T-helper 1 cell treated with Interleukin-12 subunit alpha and Interleukin-12 subunit beta and Interleukin-4 antibody, amounts not matched to agents 30 ng/mL and 1 ng/mL, for 36 hours (primary cell): ENCODE results near the gene DGKA. TPM values are rescaled to one million over a fixed set of nuclear protein-coding genes. Genes with fewer than 3 reads are reported as not detected.
"Not testable (repeated sequence)": the region's sequence is repeated elsewhere in the genome, so short reads cannot be mapped to it uniquely, and the experiment has no call there.

Source experiments
- intact Hi-C: fragments of 100-400 bp; cut with micrococcal nuclease; formaldehyde crosslinking; loops from one replicate; pipeline ENCODE4 v1.15.1; 2024
- total RNA-seq: library from RNA; stranded (reverse); gene quantifications from 2 replicates; pipeline ENCODE4 v1.2.3, GENCODE V29; 2022

Gene DGKA
- total RNA-seq, 1 donor from 2014 or later, result 579 TPM

- intact Hi-C loops, result loop anchor here (1.0 to 2.0 kb wide), 3 partner anchors 8 to 41 kb away; partner anchors contain the start of genes DGKA and RAB5B
Observed at GRCh38 chr12:55965941-55966407, 35.0 kb downstream of the DGKA start, which contains the start of gene PMEL. TSS of gene PMEL (minus strand) at chr12:55966042. CDS start at chr12:55966011, 31 bp downstream.

GRCh38 chr12:55966408-55967281 is 35.7 kb downstream of the DGKA start, which contains the start of gene CDK2:
TSS of gene CDK2 (plus strand) at chr12:55966830. CDS start at chr12:55967009, 179 bp downstream.
- intact Hi-C loops, result loop anchor here (1.0 to 2.0 kb wide), 3 partner anchors 8 to 40 kb away; partner anchors contain the start of genes DGKA and RAB5B

GRCh38 chr12:55969356-55969755 is 38.4 kb downstream of the DGKA start:
- intact Hi-C loops, result no loop called here

- intact Hi-C loops, result loop anchor here (5.0 kb wide), 3 partner anchors 667 to 1782 kb away; partner anchors contain the start of genes CDK4, DDIT3 and MBD6
Observed at GRCh38 chr12:55970775-55971174, 39.8 kb downstream of the DGKA start.

GRCh38 chr12:55972042-55972441 is 41.1 kb downstream of the DGKA start:
- intact Hi-C loops, result loop anchor here (2.0 to 5.0 kb wide), 7 partner anchors 187 to 1780 kb away; partner anchors contain the start of genes CDK4, DDIT3, MBD6 and MYL6

- intact Hi-C loops, result loop anchor here (2.0 to 5.0 kb wide), 7 partner anchors 186 to 1780 kb away; partner anchors contain the start of genes CDK4, DDIT3, MBD6 and MYL6
Observed at GRCh38 chr12:55972456-55972855, 41.5 kb downstream of the DGKA start.

- intact Hi-C loops, result loop anchor here (1.0 to 5.0 kb wide), 25 partner anchors 23 to 1779 kb away; partner anchors contain the start of genes BLOC1S1, CDK4, COQ10A and CS
Observed at GRCh38 chr12:55972911-55973598, 42.1 kb downstream of the DGKA start.

GRCh38 chr12:55973599-55974307 is 42.8 kb downstream of the DGKA start, which contains the start of gene RAB5B:
TSS of gene RAB5B (plus strand) at chr12:55974078. CDS start at chr12:55986961, 12,883 bp downstream.
- intact Hi-C loops, result loop anchor here (1.0 to 5.0 kb wide), 26 partner anchors 7 to 1779 kb away; partner anchors contain the start of genes BLOC1S1, CDK2, CDK4 and COQ10A

GRCh38 chr12:55974308-55974730 is 43.4 kb downstream of the DGKA start:
- intact Hi-C loops, result loop anchor here (1.0 to 5.0 kb wide), 4 partner anchors 8 to 1778 kb away; partner anchors contain the start of genes CDK2, CDK4, DDIT3 and MBD6

- intact Hi-C loops, result no loop called here
Observed at GRCh38 chr12:55978393-55978792, 47.4 kb downstream of the DGKA start.

GRCh38 chr12:55979069-55979468 is 48.1 kb downstream of the DGKA start:
- intact Hi-C loops, result no loop called here

GRCh38 chr12:55981882-55982281 is 50.9 kb downstream of the DGKA start:
- intact Hi-C loops, result not testable (repeated sequence)

GRCh38 chr12:55982319-55982936 is 51.5 kb downstream of the DGKA start:
- intact Hi-C loops, result no loop called here

- intact Hi-C loops, result no loop called here
Observed at GRCh38 chr12:55983232-55983842, 52.4 kb downstream of the DGKA start.

- intact Hi-C loops, result no loop called here
Observed at GRCh38 chr12:55984861-55985260, 53.9 kb downstream of the DGKA start.

GRCh38 chr12:55985341-55985740 is 54.4 kb downstream of the DGKA start:
- intact Hi-C loops, result no loop called here

GRCh38 chr12:55985976-55986375 is 55.0 kb downstream of the DGKA start:
- intact Hi-C loops, result not testable (repeated sequence)

- intact Hi-C loops, result no loop called here
Observed at GRCh38 chr12:55991110-55991509, 60.1 kb downstream of the DGKA start.

GRCh38 chr12:55993230-55993853 is 62.4 kb downstream of the DGKA start:
- intact Hi-C loops, result no loop called here
